Transverse colon (tissue), 4 donors: Measurements from ENCODE around the gene C12orf42. TPM values are rescaled to one million over a fixed set of nuclear protein-coding genes. Genes with fewer than 3 reads are reported as not detected.

Experiments
- DNase-seq: peaks from one replicate; pipeline ENCODE4 v3.0.0-alpha.2; 2019
- H3K27ac ChIP-seq, 4 donors: fragments of 200-600 bp; sonication (generic); 2 replicates each; pipeline ENCODE4 v1.5.1; 2016 to 2018; ENCODE audit warnings: inconsistent platforms in 4 of 4
- H3K27me3 ChIP-seq: fragments of 200-600 bp; sonication (generic); 2 replicates; pipeline ENCODE4 v1.5.1; 2017; ENCODE audit warnings: inconsistent platforms
- H3K36me3 ChIP-seq, 4 donors: fragments of 200-600 bp; sonication (generic); 2 replicates each; pipeline ENCODE4 v1.5.1; 2017 to 2019; ENCODE audit warnings: inconsistent platforms in 4 of 4
- H3K4me1 ChIP-seq, 4 donors: fragments of 200-600 bp; sonication (generic); 2 replicates each; pipeline ENCODE4 v1.5.1; 2017 to 2020; ENCODE audit warnings: inconsistent platforms in 4 of 4
- H3K4me3 ChIP-seq, 4 donors: fragments of 200-600 bp; sonication (generic); 1 replicate in 1 of 4; 2 replicates in 3 of 4; pipeline versions ENCODE4 v1.5.1 to v1.6.1; 2017 to 2019; ENCODE audit warnings: inconsistent platforms in 4 of 4
- H3K9me3 ChIP-seq, 2 donors: fragments of 200-600 bp; sonication (generic); 2 replicates each; pipeline ENCODE4 v1.5.1; 2017 to 2019; ENCODE audit warnings: inconsistent platforms in 2 of 2
- CTCF ChIP-seq, 5 experiments: fragments of 200-600 bp in 3 of 5; fragments of 450-650 bp in 2 of 5; sonication (generic) in 3 of 5; IDR thresholded peaks; 1 replicate in 2 of 5; 2 replicates in 3 of 5; pipeline ENCODE4 v1.5.1; 2016 to 2017; ENCODE audit warnings: antibody characterized with exemption in 5 of 5, inconsistent platforms in 3 of 5, mild to moderate bottlenecking in 2 of 5, moderate library complexity in 1 of 5
- EP300 ChIP-seq: sonication (generic); formaldehyde crosslinking; IDR thresholded peaks from one replicate; pipeline ENCODE4 v1.6.1; 2017; ENCODE audit warnings: antibody characterized with exemption, low read depth
- POLR2A ChIP-seq: fragments of 450-650 bp; IDR thresholded peaks from one replicate; pipeline ENCODE4 v1.6.1; 2016; ENCODE audit warnings: antibody characterized with exemption, mild to moderate bottlenecking, moderate library complexity
- POLR2AphosphoS5 ChIP-seq, 3 donors: sonication (generic); formaldehyde crosslinking; IDR thresholded peaks; one replicate each; pipeline ENCODE4 v1.6.1; 2016; ENCODE audit warnings: antibody characterized with exemption in 3 of 3
- WGBS, 2 donors: methylation state at CpG; one replicate each; pipeline ENCODE4 v1.1.5; 2018; ENCODE audit warnings: low coverage in 1 of 2; 5-methylcytosine and 5-hydroxymethylcytosine counted together
- in situ Hi-C, 4 donors: fragments of 200-750 bp; cut with MboI; loops; one replicate each; pipeline versions ENCODE4 v1.15.0 to v1.15.1; 2017; ENCODE audit warnings: low sequenced_read_pairs in 3 of 4, low pct_ligation_motif_present in 1 of 4, low pct_unique_long_range_greater_than_20kb in 1 of 4
- intact Hi-C: fragments of 100-400 bp; cut with DNase I; formaldehyde crosslinking; loops from one replicate; pipeline ENCODE4 v1.15.1; 2023; ENCODE audit warnings: low total_unique reads
- total RNA-seq, 4 donors: library from RNA; depleted of rRNA; stranded (reverse); fragments of >200 nt; gene quantifications; one replicate each; pipeline ENCODE4 v1.1.0, GENCODE V29; 2016

C12orf42 gene
- total RNA-seq, 4 donors from 2014 or later, result 0.79 to 43.4 TPM; not detected in 2

DNA sequence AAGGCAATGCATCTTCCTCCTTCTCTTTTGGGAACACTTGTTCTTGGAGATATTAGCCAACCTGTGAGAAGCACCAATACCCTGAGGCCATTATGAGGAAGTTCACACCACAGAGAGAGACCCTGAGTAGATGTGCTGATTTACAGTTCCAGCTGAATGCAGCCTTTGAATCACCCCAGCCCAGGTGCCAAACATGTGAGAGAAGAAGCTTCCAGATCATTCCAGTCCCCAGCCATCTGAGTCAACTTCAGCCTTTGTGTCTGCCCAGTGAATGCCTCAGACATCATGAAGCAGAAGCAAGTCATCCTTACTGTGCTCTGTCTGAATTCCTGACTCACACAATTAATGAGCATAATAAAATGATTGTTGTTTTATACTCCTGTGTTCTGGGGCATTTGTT is 25.1 kb downstream of the C12orf42 start:
- intact Hi-C loops, result no loop called here
- no peaks in the 10 kb centered on the region for H3K36me3 ChIP-seq
- no peaks in the 10 kb centered on the region for H3K9me3 ChIP-seq
- no peak overlapping the region for H3K27ac ChIP-seq
- TF ChIP-seq POLR2AphosphoS5 (IDR thresholded peaks at IDR 0.05) (no peak), POLR2A (no peak), EP300 (no peak), CTCF (IDR thresholded peaks at IDR 0.05) (no peak)
- no peak for DNase-seq
- no peak overlapping the region for H3K4me3 ChIP-seq
- no peaks in the 10 kb centered on the region for H3K4me1 ChIP-seq
- in situ Hi-C loops, result no loop called here
- no peaks in the 10 kb centered on the region for H3K27me3 ChIP-seq

DNA sequence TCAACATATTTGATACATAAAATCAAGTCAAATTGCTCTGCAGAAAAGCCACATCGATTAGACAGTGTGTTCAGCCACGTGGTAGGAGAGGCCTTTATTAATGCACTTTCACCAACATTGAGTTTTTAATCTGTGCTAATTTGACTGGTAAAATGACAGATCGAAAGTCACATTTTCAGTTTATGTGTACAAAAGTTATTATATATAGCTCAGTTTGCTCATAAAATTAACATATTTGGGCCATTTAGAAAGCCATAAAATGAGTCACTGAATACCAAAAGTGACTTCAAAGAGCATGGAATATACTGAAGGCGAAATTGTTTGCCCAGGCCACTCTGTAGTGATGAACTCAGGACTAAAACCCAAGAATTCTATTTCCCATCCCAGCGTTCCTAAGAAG is 26.0 kb downstream of the C12orf42 start:
- intact Hi-C loops (no loop called here), in situ Hi-C loops (no loop called here)
- H3K27me3 ChIP-seq, result no peaks in the 10 kb centered on the region
- 30 to 37% methylated on average over 5 of the region's 5 CpGs for WGBS, 2 donors
- peaks cover 0 to 3% of the 10 kb centered on the region in 2 donors for H3K9me3 ChIP-seq
- no peak overlapping the region for H3K27ac ChIP-seq
- H3K36me3 ChIP-seq, result no peaks in the 10 kb centered on the region
- H3K4me3 ChIP-seq, result no peak overlapping the region
- H3K4me1 ChIP-seq, result no peaks in the 10 kb centered on the region
- TF ChIP-seq POLR2A (no peak), POLR2AphosphoS5 (IDR thresholded peaks at IDR 0.05) (no peak), EP300 (no peak), CTCF (IDR thresholded peaks at IDR 0.05) (no peak)
- no peak for DNase-seq

DNA sequence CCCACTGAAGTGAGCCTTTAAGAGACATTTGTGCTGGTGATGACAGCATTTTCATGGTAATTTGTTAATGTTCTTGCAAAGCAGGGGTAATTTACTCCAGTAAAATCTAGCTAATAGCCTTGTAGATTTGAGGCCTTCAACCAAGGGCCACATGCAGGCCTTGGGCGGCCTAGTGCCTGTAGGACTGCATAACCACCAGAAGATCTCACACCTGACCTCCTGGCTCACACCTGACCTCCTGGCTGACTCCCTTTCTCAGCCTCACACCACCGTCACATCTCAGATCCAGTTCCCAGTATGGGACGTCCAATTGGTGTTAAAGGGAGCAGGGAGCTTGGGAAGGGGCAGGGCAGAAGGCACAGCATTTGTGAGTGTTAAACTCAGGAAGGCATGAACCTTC is 26.9 kb downstream of the C12orf42 start:
- no peak overlapping the region for H3K27ac ChIP-seq
- H3K4me3 ChIP-seq, result no peak overlapping the region
- WGBS, 2 donors, result 75% methylated on average over 3 of the region's 3 CpGs; no CpG with 5 or more reads in 1 of the 2 donors
- in situ Hi-C loops (no loop called here), intact Hi-C loops (no loop called here)
- H3K27me3 ChIP-seq, result no peaks in the 10 kb centered on the region
- no peak for DNase-seq
- H3K36me3 ChIP-seq, result no peaks in the 10 kb centered on the region
- H3K9me3 ChIP-seq, result peaks cover 0 to 4% of the 10 kb centered on the region in 2 donors
- TF ChIP-seq EP300 (no peak), CTCF (IDR thresholded peaks at IDR 0.05) (no peak), POLR2AphosphoS5 (IDR thresholded peaks at IDR 0.05) (no peak), POLR2A (no peak)
- no peaks in the 10 kb centered on the region for H3K4me1 ChIP-seq

DNA sequence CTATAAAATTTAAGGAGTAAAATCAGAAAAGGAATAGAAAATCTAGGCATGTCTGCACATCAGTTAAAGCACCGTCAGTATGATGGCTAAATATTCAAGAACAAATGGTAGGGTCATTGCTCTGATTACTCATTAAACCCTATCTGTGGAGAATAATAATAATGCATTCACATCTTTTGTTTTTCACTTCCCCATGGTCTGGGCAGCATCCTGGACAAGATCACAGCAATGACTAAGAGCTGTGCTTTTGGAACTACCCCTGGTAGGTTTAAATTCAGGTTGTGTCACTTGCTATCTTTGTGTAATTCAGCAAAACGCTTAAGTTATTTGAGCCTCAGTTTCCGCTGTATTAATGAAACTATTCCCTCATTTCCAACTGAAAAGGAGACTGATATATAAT is 33.1 kb downstream of the C12orf42 start:
- no peak for DNase-seq
- Histone ChIP-seq H3K27ac (no peak overlapping the region), H3K4me1 (no peaks in the 10 kb centered on the region), H3K27me3 (no peaks in the 10 kb centered on the region), H3K9me3 (peaks cover 0 to 4% of the 10 kb centered on the region in 2 donors), H3K4me3 (no peak overlapping the region), H3K36me3 (no peaks in the 10 kb centered on the region)
- in situ Hi-C loops (no loop called here), intact Hi-C loops (no loop called here)
- TF ChIP-seq POLR2A (no peak), CTCF (IDR thresholded peaks at IDR 0.05) (no peak), EP300 (no peak), POLR2AphosphoS5 (IDR thresholded peaks at IDR 0.05) (no peak)
- WGBS, 2 donors, result 67 to 76% methylated on average over 3 of the region's 3 CpGs
